HG03442 (cell line): ENCODE measurements around the gene KIF9.
"Not testable (repeated sequence)": the region's sequence is repeated elsewhere in the genome, so short reads cannot be mapped to it uniquely, and the experiment has no call there.

Experiments used
- ATAC-seq: cut with Tn5 transposase; IDR thresholded peaks from one replicate; pipeline ENCODE4 v1.9.1; 2021; ENCODE audit warnings: mild to moderate bottlenecking, moderate library complexity; ENCODE audit not compliant: unreplicated experiment

Gene KIF9

GRCh38 chr3:47294392-47294791, 11.8 kb upstream of the KIF9 start:
- ATAC-seq: no peak

DNA sequence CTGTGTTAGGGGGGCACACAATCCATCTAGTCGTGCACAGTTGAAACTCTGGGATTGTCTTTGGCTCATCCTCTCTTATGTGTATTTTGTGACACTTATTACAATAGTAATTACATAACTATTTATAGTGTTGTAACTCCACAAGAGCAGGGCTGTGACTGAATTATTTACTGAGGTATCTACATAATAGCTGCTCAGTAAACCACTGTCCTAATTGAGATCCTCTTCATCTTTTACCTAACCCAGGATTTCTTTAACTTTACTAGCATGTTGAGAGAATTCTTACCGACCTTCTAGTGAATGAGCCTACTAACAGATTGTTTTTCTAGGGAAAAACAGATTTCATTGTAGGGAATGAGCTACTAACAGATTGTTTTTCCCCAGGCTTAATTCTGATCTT, 11.2 kb upstream of the KIF9 start:
- ATAC-seq: no peak

DNA sequence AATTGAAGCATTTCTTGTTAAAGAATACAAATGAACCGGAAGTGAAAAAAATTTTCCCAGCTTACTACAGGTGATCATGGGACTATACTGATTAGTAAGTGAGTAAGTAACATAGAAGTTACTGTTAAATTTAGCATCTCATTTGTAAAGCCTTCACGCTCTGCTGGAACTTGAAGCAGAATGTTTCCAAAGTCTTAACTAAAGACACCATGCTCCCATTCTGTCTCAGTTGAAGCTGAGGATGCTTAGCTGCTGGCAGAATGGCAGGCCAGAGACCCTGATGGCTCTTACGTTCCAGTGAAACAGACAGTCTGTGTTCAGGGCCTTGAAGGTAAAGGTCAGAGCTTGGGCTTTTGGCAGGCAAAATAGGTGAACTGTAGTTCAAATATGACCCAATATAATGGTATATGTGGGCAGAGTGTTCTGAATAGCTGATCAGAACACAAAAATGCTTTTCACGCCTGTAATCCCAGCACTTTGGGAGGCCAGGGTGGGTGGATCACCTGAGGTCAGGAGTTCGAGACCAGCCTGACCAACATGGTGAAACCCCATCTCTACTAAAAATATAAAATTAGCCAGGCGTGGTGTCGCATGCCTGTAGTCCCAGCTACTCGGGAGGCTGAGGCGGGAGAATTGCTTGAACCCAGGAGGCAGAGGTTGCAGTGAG, 9.3 kb upstream of the KIF9 start:
- ATAC-seq: not testable (repeated sequence)

- ATAC-seq: no peak
These were observed 8.7 kb upstream of the KIF9 start for GRCh38 chr3:47291158-47291753.

DNA sequence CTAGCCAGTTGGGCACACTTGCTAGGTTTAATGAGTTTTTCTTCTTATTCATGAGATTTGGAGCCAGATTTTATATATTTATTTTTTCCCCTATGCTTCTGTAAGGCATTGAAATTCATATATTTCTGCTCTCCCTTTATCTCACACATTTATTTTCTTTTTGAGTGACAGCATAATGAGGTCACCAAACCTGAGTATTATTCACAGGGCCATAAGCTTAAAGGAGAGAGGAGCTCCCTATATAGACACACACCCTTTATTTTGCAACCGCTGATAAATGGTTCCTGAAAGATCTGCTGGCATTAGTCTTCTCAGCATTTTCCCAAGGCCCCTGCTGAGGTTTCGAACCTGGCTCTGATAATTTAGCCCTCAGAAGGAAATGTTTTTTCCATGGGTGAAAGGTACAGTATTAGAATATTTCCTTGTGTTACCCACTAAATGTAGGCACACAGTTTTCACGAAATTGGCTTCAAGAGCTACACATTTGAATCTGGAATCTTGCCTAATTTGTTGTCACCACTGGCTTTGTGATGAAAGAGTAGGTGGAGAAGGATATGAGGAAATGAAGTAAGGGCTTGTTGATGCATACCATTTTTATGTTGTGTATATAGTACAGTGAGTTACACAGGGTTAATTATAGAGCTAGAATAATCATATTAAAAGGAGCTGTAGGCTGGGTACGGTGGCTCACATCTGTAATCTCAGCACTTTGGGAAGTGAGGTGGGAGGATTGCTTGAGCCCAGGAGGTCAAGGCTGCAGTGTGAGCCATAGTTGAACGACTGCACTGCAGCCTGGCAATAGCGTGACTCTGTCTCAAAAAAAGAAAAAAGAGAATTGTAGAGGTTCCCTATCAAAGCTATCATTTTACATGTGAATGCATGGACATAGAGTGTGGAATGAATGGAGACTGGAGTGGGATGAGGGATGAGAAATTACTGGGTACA, 6.6 kb upstream of the KIF9 start:
- no peak for ATAC-seq

GRCh38 chr3:47283591-47284364, 1.2 kb upstream of the KIF9 start:
- ATAC-seq: no peak

DNA sequence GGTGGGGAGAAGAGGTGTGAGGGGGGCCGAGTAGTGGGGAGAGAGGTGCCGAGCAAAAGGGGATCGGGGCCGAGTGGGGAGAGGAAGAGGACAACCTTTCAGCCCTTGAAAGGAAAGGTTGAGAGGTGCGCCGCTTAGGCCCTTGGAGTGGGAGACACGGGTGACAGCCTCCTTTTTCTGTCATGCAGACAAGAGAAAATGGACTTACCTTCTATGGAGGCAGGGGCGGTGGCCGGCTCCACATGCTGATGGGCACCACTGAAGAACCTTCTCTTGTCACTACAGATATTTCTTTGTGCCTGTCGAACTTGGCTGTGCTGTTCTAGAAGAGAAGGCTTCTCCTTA, 566 bp upstream of the KIF9 start:
- peak; percentile 3 for ATAC-seq

GRCh38 chr3:47280519-47280918, 2.1 kb downstream of the KIF9 start:
- ATAC-seq: no peak

DNA sequence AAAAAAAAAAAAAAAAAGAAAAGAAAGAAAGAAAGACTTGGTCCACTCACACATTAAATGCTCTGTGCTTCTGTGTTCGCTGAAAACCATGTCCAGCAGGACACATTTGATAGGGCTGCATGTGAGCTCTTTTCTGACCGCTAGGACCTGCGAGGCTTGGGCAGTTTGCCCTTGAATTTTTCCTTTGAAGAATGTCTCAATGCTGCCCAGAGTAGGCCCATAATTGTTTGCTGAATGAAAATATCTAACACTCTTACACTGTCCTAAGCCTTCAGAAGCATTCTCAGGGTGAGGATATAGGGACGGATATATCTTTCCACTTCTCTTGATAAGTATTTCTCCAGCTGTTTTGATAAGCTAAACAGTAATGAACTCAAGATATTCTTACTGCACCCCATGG, 6.0 kb downstream of the KIF9 start:
- no peak for ATAC-seq

GRCh38 chr3:47274652-47275051, 7.9 kb downstream of the KIF9 start:
- ATAC-seq: no peak

GRCh38 chr3:47273564-47273963, 9.0 kb downstream of the KIF9 start:
- ATAC-seq: no peak

DNA sequence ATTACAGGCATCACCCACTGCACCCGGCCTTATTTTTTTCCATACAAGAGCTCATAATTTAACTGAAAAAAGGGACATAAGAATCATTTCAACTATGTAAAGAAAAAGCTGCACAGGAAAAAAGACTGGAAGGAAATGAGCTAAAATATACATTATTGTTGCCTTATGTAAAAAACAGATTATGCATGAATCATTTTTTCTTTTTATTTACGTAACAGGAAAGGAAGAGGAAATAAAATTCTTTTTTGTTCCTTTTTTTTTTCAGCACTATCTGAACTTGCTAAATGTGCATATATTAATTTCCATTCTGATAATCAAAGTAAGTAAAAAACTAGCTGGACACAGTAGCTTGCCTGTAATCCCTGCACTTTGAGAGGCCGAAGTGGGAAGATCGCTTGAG, 12.1 kb downstream of the KIF9 start:
- no peak for ATAC-seq

- no peak for ATAC-seq
These were observed 15.1 kb downstream of the KIF9 start for GRCh38 chr3:47267490-47267824.

DNA sequence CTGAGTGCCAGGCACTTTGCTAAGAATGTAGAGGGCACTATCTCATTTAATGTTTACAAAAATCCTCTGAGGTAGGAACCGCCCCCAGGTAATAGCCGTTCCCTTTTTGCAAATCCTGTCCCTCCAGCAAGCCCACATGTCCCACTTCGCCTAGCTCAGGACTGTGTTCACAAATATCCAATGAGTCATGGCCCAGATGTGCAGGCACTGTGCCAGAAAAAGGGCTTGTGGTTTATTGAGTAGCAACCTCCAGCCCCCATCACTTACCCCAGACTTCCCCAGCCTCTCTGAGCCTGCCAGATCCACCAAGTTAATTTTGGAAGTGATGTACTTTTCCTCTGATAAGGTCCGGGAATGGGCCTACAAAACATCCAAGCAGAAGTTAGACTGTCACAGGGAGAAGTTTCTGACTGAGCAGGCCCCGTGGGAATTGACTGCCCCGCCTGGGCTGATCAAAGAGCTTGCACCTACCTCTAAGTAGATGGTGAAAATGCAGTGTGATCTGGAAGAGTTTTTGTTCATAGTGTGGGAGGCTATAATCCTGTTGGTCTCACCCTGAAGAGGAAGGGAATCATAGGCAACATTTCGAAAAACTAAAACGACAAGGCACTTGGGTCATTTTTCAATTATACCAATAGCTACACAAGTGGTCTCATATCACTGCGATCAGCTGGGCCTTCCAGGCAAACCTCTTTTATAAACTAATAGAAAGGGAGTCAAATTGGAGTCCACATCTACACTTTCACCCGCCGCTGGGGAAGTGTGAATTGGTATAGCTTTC, 15.7 kb downstream of the KIF9 start:
- peak; percentile 42 for ATAC-seq

- no peak for ATAC-seq
These were observed 16.7 kb downstream of the KIF9 start for GRCh38 chr3:47265725-47266428.

DNA sequence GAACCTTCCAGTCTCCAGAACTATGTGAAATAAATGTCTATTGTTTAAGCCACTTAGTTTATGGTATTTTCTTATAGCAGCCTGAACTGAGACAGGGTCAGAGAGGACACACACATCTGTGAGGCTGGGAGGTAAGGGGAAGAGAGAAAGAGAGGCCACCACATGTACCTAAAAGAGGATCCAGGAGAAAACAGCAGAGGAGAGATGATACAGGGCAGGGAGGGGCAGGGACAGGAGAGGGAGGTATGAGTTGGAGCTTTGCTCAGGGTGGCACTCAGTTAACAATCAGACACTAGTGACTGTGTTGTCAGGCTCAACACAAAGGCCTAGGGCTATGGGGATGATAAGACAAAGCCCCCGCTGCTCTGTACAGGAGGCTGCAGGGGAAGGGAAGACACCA, 17.6 kb downstream of the KIF9 start:
- no peak for ATAC-seq

- no peak for ATAC-seq
These were observed 21.3 kb downstream of the KIF9 start for GRCh38 chr3:47261301-47261700.

- ATAC-seq: no peak
These were observed 22.0 kb downstream of the KIF9 start for GRCh38 chr3:47260605-47261004.

GRCh38 chr3:47259114-47259513, 23.5 kb downstream of the KIF9 start:
- ATAC-seq: no peak

GRCh38 chr3:47256331-47256730, 26.3 kb downstream of the KIF9 start:
- ATAC-seq: not testable (repeated sequence)
